ENCODE results near the gene POR.

GRCh38 chr7:75900617-75901315 is 14.2 kb upstream of the POR start:
- TF ChIP-seq MYC (IDR thresholded peaks at IDR 0.05; ENCODE audit: low read depth, low read length), result no peak
- no peak for TF ChIP-seq CTCF (IDR thresholded peaks at IDR 0.05; ENCODE audit: low read depth, low read length)
- TF ChIP-seq MAX (IDR thresholded peaks at IDR 0.05; ENCODE audit: low read depth, low read length), result no peak
